GM20000 (cell line): ENCODE data around the gene PLAC1.

ENCODE experiments used
- DNase-seq: peaks from one replicate; pipeline ENCODE4 v3.0.0; 2012; ENCODE audit warnings: low spot score
- TF ChIP-seq, protein P1 (sequence below): IDR thresholded peaks from 2 replicates; pipeline ENCODE4 v1.5.1; 2012; ENCODE audit warnings: mild to moderate bottlenecking, control low read depth; ENCODE audit errors: extremely low read depth, missing control alignments

The PLAC1 gene

GRCh38 chrX:134642386-134642785 lies 15.9 kb downstream of the PLAC1 start:
- TF ChIP-seq, protein P1, sequence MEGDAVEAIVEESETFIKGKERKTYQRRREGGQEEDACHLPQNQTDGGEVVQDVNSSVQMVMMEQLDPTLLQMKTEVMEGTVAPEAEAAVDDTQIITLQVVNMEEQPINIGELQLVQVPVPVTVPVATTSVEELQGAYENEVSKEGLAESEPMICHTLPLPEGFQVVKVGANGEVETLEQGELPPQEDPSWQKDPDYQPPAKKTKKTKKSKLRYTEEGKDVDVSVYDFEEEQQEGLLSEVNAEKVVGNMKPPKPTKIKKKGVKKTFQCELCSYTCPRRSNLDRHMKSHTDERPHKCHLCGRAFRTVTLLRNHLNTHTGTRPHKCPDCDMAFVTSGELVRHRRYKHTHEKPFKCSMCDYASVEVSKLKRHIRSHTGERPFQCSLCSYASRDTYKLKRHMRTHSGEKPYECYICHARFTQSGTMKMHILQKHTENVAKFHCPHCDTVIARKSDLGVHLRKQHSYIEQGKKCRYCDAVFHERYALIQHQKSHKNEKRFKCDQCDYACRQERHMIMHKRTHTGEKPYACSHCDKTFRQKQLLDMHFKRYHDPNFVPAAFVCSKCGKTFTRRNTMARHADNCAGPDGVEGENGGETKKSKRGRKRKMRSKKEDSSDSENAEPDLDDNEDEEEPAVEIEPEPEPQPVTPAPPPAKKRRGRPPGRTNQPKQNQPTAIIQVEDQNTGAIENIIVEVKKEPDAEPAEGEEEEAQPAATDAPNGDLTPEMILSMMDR = no peak
- no peak for DNase-seq

GRCh38 chrX:134641346-134641745 lies 16.9 kb downstream of the PLAC1 start:
- no peak for DNase-seq
- TF ChIP-seq, protein P1 = no peak

GRCh38 chrX:134640914-134641313 lies 17.4 kb downstream of the PLAC1 start:
- TF ChIP-seq, protein P1 = no peak
- DNase-seq = no peak

- DNase-seq = no peak
- TF ChIP-seq, protein P1 = no peak
Observed at GRCh38 chrX:134636851-134637250, 21.4 kb downstream of the PLAC1 start.

- DNase-seq = no peak
- TF ChIP-seq, protein P1 = no peak
Observed at GRCh38 chrX:134634691-134635090, 23.6 kb downstream of the PLAC1 start.

- TF ChIP-seq, protein P1 = no peak
Observed at GRCh38 chrX:134633832-134634231, 24.4 kb downstream of the PLAC1 start.

GRCh38 chrX:134633394-134633793 lies 24.9 kb downstream of the PLAC1 start:
- DNase-seq = no peak
- TF ChIP-seq, protein P1 = no peak

More at GRCh38 chrX:134633832-134634231, 24.4 kb downstream of the PLAC1 start:
- no peak for DNase-seq
